Left ventricle myocardium inferior (tissue), 1 donor: ENCODE measurements around the gene PTPN3. TPM values are rescaled to one million over a fixed set of nuclear protein-coding genes. Genes with fewer than 3 reads are reported as not detected.

Experiments used
- DNase-seq: peaks from one replicate; pipeline ENCODE4 v3.0.0-alpha.2; 2020
- H3K27ac ChIP-seq: fragments of 200-600 bp; replicated peaks from 2 replicates; pipeline ENCODE4 v1.8.0; 2021
- H3K27me3 ChIP-seq: fragments of 200-600 bp; 2 replicates; pipeline ENCODE4 v1.8.0; 2021; ENCODE audit warnings: low read depth
- H3K36me3 ChIP-seq: fragments of 200-600 bp; 2 replicates; pipeline ENCODE4 v1.8.0; 2021
- H3K4me1 ChIP-seq: fragments of 200-600 bp; 2 replicates; pipeline ENCODE4 v1.8.0; 2021
- H3K4me3 ChIP-seq: fragments of 200-600 bp; 2 replicates; pipeline ENCODE4 v1.8.0; 2021; ENCODE audit warnings: mild to moderate bottlenecking, moderate library complexity
- H3K9me3 ChIP-seq: fragments of 200-600 bp; replicated peaks from 2 replicates; pipeline ENCODE4 v1.8.0; 2021
- intact Hi-C: fragments of 100-400 bp; cut with micrococcal nuclease; formaldehyde crosslinking; loops from one replicate; pipeline ENCODE4 v1.11.0; 2022
- total RNA-seq: library from RNA; stranded (reverse); fragmentation: NEBNext Ultra II Directional; extraction: Animal tissue kit (Norgen Biotek cat#: 25700); gene quantifications from one replicate; pipeline ENCODE4 v1.2.1, GENCODE V29; 2021
- TF ChIP-seq, protein P1 (sequence below): fragments of 200-600 bp; IDR thresholded peaks from 2 replicates; pipeline ENCODE4 v1.8.0; 2021; ENCODE audit warnings: antibody characterized with exemption, mild to moderate bottlenecking, borderline replicate concordance
- donor health status: DM: no; HTN: yes; CAD: no; lungs with severe emphysema.

PTPN3 gene
- total RNA-seq, 1 donor from 2014 or later = 27.4 TPM

GRCh38 chr9:109408759-109409462 is 89.2 kb downstream of the PTPN3 start:
- intact Hi-C loops = no loop called here
- TF ChIP-seq, protein P1, sequence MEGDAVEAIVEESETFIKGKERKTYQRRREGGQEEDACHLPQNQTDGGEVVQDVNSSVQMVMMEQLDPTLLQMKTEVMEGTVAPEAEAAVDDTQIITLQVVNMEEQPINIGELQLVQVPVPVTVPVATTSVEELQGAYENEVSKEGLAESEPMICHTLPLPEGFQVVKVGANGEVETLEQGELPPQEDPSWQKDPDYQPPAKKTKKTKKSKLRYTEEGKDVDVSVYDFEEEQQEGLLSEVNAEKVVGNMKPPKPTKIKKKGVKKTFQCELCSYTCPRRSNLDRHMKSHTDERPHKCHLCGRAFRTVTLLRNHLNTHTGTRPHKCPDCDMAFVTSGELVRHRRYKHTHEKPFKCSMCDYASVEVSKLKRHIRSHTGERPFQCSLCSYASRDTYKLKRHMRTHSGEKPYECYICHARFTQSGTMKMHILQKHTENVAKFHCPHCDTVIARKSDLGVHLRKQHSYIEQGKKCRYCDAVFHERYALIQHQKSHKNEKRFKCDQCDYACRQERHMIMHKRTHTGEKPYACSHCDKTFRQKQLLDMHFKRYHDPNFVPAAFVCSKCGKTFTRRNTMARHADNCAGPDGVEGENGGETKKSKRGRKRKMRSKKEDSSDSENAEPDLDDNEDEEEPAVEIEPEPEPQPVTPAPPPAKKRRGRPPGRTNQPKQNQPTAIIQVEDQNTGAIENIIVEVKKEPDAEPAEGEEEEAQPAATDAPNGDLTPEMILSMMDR = no peak
- peaks cover 13% of the 10 kb centered on the region for H3K4me1 ChIP-seq
- no peaks in the 10 kb centered on the region for H3K27me3 ChIP-seq
- H3K27ac ChIP-seq = no peak overlapping the region
- no peak for DNase-seq
- no peak overlapping the region for H3K4me3 ChIP-seq
- H3K36me3 ChIP-seq = peaks cover 65% of the 10 kb centered on the region
- no peaks in the 10 kb centered on the region for H3K9me3 ChIP-seq

- no peak overlapping the region for H3K27ac ChIP-seq
- H3K4me1 ChIP-seq = no peaks in the 10 kb centered on the region
- H3K4me3 ChIP-seq = no peak overlapping the region
- no peak for DNase-seq
- peaks cover 7% of the 10 kb centered on the region for H3K27me3 ChIP-seq
- TF ChIP-seq, protein P1 = no peak
- H3K36me3 ChIP-seq = peaks cover 87% of the 10 kb centered on the region
- intact Hi-C loops = no loop called here
- no peaks in the 10 kb centered on the region for H3K9me3 ChIP-seq
Measured at GRCh38 chr9:109403766-109404320, 94.3 kb downstream of the PTPN3 start.

GRCh38 chr9:109403116-109403515 is 95.0 kb downstream of the PTPN3 start:
- Histone ChIP-seq H3K4me1 (no peaks in the 10 kb centered on the region), H3K27ac (no peak overlapping the region), H3K4me3 (no peak overlapping the region), H3K9me3 (no peaks in the 10 kb centered on the region), H3K36me3 (peaks cover 89% of the 10 kb centered on the region), H3K27me3 (peaks cover 7% of the 10 kb centered on the region)
- intact Hi-C loops = no loop called here
- TF ChIP-seq, protein P1 = no peak
- no peak for DNase-seq

GRCh38 chr9:109401990-109402318 is 96.2 kb downstream of the PTPN3 start:
- Histone ChIP-seq H3K4me3 (no peak overlapping the region), H3K27me3 (peaks cover 7% of the 10 kb centered on the region), H3K9me3 (no peaks in the 10 kb centered on the region), H3K4me1 (no peaks in the 10 kb centered on the region), H3K27ac (no peak overlapping the region), H3K36me3 (peaks cover 89% of the 10 kb centered on the region)
- intact Hi-C loops = no loop called here
- DNase-seq = no peak
- TF ChIP-seq, protein P1 = no peak

DNA sequence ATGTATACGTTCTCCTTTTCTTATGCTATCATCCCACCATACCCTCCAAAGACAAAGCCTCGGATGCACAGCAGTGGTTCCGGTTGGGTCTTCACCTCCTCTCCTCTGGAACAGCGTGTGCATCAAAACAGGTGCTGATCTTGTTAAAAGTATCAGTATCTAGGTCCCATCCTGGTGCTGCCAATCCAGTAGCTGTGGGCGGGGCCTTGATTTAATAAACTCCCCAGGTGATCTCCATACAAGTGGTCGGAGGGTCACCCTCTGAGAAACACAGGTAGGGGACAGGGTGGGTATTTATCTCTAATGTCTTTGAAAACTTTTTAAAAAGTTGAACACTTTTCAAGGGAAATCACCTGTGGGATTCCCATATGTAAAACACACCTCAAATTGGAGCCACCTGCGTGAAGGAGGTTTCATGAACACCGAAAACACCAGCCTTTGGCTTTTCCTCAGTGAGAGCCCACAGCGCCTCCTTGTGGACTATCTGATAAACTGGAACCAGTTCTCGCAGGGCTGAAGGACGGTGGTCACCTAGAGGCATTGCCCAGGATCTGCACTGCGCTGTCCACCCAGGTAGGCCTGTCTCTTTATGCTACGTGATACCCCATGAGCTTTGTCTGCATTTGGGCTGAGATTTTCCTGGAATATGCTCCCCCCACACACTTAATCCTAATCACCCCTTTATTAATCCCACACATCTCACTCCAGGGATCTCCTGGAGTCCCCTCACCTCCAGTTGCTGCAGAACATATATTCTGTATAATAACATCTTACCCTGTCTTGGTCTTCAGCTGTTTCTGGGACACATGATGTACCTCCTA is 96.7 kb downstream of the PTPN3 start:
- intact Hi-C loops = no loop called here
- Histone ChIP-seq H3K27ac (no peak overlapping the region), H3K4me1 (no peaks in the 10 kb centered on the region)

More for the DNA sequence above, 96.7 kb downstream of the PTPN3 start:
- TF ChIP-seq, protein P1 = peak; percentile 63
- H3K36me3 ChIP-seq = peaks cover 89% of the 10 kb centered on the region
- no peak overlapping the region for H3K4me3 ChIP-seq
- peaks cover 7% of the 10 kb centered on the region for H3K27me3 ChIP-seq
- DNase-seq = no peak
- no peaks in the 10 kb centered on the region for H3K9me3 ChIP-seq
